ENCODE data around the gene FGF23. TPM values are rescaled to one million over a fixed set of nuclear protein-coding genes. Genes with fewer than 3 reads are reported as not detected.

Gene FGF23
- total RNA-seq, 1 experiment from 2014 or later, result not detected

- Histone ChIP-seq H3K9me2 (ENCODE audit: insufficient read depth) (no peaks in the 10 kb centered on the region), H3K79me2 (ENCODE audit: insufficient read depth, low read length) (no peaks in the 10 kb centered on the region), H3K9me3 (ENCODE audit: control insufficient read depth in 1 of 2, insufficient read depth in 1 of 2, low read depth in 1 of 2, low read length in 2 of 2) (no peaks in the 10 kb centered on the region), H3K4me3 (replicated peaks in 1 of 2; ENCODE audit: low read depth in 1 of 2, low read length in 2 of 2) (no peak overlapping the region), H3K4me2 (ENCODE audit: low read length) (no peak overlapping the region), H2AFZ (ENCODE audit: low read depth, low read length, poor library complexity, severe bottlenecking) (no peak overlapping the region), H4K20me1 (ENCODE audit: insufficient read depth) (no peaks in the 10 kb centered on the region), H3K27ac (ENCODE audit: low read depth, low read length) (no peak overlapping the region), H3K4me1 (ENCODE audit: control insufficient read depth in 1 of 2, insufficient read depth in 2 of 2, low read length in 2 of 2) (no peaks in the 10 kb centered on the region), H3K27me3 (ENCODE audit: insufficient read depth, low read length) (peaks cover 57% of the 10 kb centered on the region), H3K9ac (ENCODE audit: low read length) (no peak overlapping the region), H3K36me3 (ENCODE audit: control insufficient read depth in 1 of 2, insufficient read depth in 2 of 2, low read length in 2 of 2) (no peaks in the 10 kb centered on the region)
- RAD21 ChIA-PET (ENCODE audit: low non-redundant PET in 1 of 2, low total read pairs in 2 of 2, uncharacterized antibody in 2 of 2, unreplicated experiment in 2 of 2), result no interaction called here
- intact Hi-C loops (cut with micrococcal nuclease), result no loop called here
- CTCF ChIA-PET, result no interaction called here
- BruUV-seq (replicated peaks), result no TSS peak
- no peak for DNase-seq (ENCODE audit: low read depth, low spot score)
- no peak for ATAC-seq
- TF ChIP-seq ZFX (IDR thresholded peaks at IDR 0.05) (no peak), ATF3 (IDR thresholded peaks at IDR 0.05) (no peak), CTCF (IDR thresholded peaks at IDR 0.05 in 2 of 3, conservative IDR thresholded peaks at IDR 0.05 in 1 of 3; ENCODE audit: borderline replicate concordance in 1 of 3, insufficient read depth in 1 of 3, low read depth in 2 of 3, low read length in 2 of 3) (no peak), SIN3A (IDR thresholded peaks at IDR 0.05; ENCODE audit: low read depth) (no peak), POLR2AphosphoS5 (IDR thresholded peaks at IDR 0.05; ENCODE audit: low read depth, low read length) (no peak)
- POLR2A ChIA-PET, result no interaction called here
These were observed 37.9 kb upstream of the FGF23 start for GRCh38 chr12:4417455-4417854.

- ChIA-PET RAD21 (ENCODE audit: low non-redundant PET in 1 of 2, low total read pairs in 2 of 2, uncharacterized antibody in 2 of 2, unreplicated experiment in 2 of 2) (no interaction called here), CTCF (interaction anchor here (0.6 kb wide), 1 partner anchor 22 kb away, joined by 3 read pairs; no protein-coding TSS in a partner anchor), POLR2A (no interaction called here)
- H2AFZ ChIP-seq (ENCODE audit: low read depth, low read length, poor library complexity, severe bottlenecking), result no peak overlapping the region
- no peak overlapping the region for H3K4me3 ChIP-seq (replicated peaks in 1 of 2; ENCODE audit: low read depth in 1 of 2, low read length in 2 of 2)
- no peaks in the 10 kb centered on the region for H3K36me3 ChIP-seq (ENCODE audit: control insufficient read depth in 1 of 2, insufficient read depth in 2 of 2, low read length in 2 of 2)
- no peak overlapping the region for H3K27ac ChIP-seq (ENCODE audit: low read depth, low read length)
- intact Hi-C loops (cut with micrococcal nuclease), result no loop called here
- no TSS peak for BruUV-seq (replicated peaks)
- TF ChIP-seq ZNF274 (IDR thresholded peaks at IDR 0.05; ENCODE audit: low read depth, low read length) (no peak), EZH2 (IDR thresholded peaks at IDR 0.05) (no peak), POLR2AphosphoS5 (IDR thresholded peaks at IDR 0.05; ENCODE audit: low read depth, low read length) (no peak), TCF7L2 (IDR thresholded peaks at IDR 0.05; ENCODE audit: borderline replicate concordance, extremely low read depth, insufficient read depth, insufficient read length) (no peak), ZBTB33 (IDR thresholded peaks at IDR 0.05; ENCODE audit: extremely low read depth, insufficient replicate concordance, low read length) (no peak), CEBPB (IDR thresholded peaks at IDR 0.05; ENCODE audit: low read depth) (no peak), CBX3 (IDR thresholded peaks at IDR 0.05; ENCODE audit: low read depth) (no peak), ELF1 (IDR thresholded peaks at IDR 0.05; ENCODE audit: borderline replicate concordance, low read depth) (no peak), FOSL1 (IDR thresholded peaks at IDR 0.05; ENCODE audit: low read depth) (no peak), YY1 (IDR thresholded peaks at IDR 0.05; ENCODE audit: extremely low read depth, insufficient replicate concordance, low read depth, low read length) (no peak), MAX (IDR thresholded peaks at IDR 0.05) (no peak), ZFX (IDR thresholded peaks at IDR 0.05) (no peak)
- no peak overlapping the region for H3K9ac ChIP-seq (ENCODE audit: low read length)
- H3K27me3 ChIP-seq (ENCODE audit: insufficient read depth, low read length), result peaks cover 69% of the 10 kb centered on the region
- no peaks in the 10 kb centered on the region for H3K4me1 ChIP-seq (ENCODE audit: control insufficient read depth in 1 of 2, insufficient read depth in 2 of 2, low read length in 2 of 2)
- H3K9me3 ChIP-seq (ENCODE audit: control insufficient read depth in 1 of 2, insufficient read depth in 1 of 2, low read depth in 1 of 2, low read length in 2 of 2), result no peaks in the 10 kb centered on the region
- no peaks in the 10 kb centered on the region for H3K79me2 ChIP-seq (ENCODE audit: insufficient read depth, low read length)
- DNase-seq (ENCODE audit: low read depth, low spot score) (no peak), ATAC-seq (no peak)
- H3K4me2 ChIP-seq (ENCODE audit: low read length), result no peak overlapping the region
- H4K20me1 ChIP-seq (ENCODE audit: insufficient read depth), result no peaks in the 10 kb centered on the region
- no peaks in the 10 kb centered on the region for H3K9me2 ChIP-seq (ENCODE audit: insufficient read depth)
These were observed 36.8 kb upstream of the FGF23 start for GRCh38 chr12:4416276-4416675.
